Stromal cell of bone marrow (primary cell): ENCODE measurements around the gene WDR62.

Source experiments
- DNase-seq: peaks from one replicate; pipeline ENCODE4 v3.0.0-alpha.2; 2012; ENCODE audit warnings: low read depth

The WDR62 gene

DNA sequence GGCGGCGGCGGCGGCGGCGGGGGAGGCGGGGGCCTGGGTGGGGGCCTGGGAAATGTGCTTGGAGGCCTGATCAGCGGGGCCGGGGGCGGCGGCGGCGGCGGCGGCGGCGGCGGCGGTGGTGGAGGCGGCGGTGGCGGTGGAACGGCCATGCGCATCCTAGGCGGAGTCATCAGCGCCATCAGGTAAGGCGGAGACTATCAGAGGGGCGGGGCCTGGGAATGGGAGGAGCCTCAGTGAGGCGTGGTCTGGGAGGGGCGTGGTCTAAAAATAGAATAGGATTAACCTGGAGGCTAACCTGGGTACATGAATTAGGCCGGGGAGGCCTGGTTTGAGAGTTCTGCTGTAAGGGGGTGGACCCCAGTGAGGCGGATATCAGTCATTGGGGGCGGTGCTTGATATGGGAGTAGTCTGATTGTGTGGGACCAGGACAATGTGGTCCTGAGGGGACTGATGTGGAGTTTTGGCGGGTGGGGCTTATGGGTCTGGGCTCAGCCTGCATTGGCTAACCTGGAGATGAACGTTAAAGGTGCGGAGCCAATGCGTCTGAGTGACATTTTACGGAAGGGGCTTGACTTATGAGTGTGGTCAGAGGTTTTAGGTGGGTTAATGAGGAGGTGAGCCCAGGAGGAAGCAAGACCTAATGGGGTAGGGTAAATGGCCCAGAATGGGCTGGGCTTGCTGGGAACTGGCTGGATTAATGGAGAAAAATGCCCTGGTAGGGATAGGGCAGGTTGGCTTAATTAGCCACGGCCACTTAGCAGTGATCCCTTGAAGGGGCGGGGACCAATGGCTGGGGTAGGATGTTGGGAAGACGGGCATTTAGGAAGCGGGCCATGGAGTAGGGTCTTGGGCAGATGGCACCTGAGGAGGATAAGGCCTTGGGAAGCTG, 86.6 kb downstream of the WDR62 start:
- peak; percentile 66 for DNase-seq

GRCh38 chr19:36142046-36142445, 87.3 kb downstream of the WDR62 start:
- DNase-seq = no peak

DNA sequence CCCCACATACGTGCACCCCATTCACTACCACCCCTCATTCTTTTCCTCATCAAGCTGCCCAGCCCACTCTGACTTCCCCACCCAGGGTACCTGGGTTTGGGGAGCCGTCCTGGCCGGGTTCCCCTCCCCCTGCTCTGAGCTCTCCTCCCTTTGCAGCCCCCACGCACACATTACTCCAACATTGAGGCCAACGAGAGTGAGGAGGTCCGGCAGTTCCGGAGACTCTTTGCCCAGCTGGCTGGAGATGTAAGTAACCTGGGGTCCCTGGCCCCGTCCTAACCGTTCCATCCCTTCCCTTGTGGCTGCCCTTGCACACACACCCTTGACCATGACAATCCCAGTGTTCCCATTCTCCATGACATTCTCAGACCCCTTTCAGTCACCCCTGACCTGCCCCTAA, 87.8 kb downstream of the WDR62 start:
- DNase-seq = no peak

DNA sequence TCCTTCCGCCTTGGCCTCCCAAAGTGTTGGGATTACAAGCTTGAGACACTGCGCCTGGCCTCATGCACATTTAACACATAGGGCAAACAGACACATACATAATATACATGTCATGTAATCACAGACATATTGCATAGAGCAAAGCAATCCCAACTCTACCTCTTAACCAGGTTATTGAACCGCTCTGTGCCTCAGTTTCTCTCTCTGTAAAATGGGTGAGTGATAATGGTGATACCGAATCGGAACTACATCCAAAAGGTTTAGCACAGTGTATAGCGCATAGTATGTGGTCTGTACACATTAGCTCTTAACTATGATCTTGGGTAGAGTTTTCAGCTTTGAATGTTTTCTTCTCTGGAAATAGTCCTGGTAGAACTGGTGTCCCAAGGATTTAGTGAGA, 89.9 kb downstream of the WDR62 start:
- no peak for DNase-seq

- no peak for DNase-seq
These were observed 95.1 kb downstream of the WDR62 start for GRCh38 chr19:36149673-36150406.

DNA sequence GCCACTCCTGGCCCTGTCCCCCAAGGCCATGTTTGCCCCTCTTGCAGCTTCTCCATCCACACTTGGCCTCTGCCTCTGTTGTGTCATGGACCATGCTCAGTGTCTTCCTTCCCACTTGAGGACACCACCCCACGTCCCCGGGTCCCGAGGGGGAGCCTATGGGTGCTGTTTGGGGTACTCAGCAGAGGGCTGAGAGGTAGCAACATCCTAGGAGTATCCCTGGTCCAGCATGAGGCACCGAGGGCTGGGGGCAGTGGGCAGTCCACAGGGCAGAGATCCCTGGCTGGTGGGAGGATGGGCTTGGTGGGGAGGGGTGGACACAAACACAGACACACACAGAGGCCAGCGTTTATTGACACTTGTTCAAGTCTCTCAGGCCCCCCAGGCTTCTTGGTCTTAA, 95.9 kb downstream of the WDR62 start:
- no peak for DNase-seq

DNA sequence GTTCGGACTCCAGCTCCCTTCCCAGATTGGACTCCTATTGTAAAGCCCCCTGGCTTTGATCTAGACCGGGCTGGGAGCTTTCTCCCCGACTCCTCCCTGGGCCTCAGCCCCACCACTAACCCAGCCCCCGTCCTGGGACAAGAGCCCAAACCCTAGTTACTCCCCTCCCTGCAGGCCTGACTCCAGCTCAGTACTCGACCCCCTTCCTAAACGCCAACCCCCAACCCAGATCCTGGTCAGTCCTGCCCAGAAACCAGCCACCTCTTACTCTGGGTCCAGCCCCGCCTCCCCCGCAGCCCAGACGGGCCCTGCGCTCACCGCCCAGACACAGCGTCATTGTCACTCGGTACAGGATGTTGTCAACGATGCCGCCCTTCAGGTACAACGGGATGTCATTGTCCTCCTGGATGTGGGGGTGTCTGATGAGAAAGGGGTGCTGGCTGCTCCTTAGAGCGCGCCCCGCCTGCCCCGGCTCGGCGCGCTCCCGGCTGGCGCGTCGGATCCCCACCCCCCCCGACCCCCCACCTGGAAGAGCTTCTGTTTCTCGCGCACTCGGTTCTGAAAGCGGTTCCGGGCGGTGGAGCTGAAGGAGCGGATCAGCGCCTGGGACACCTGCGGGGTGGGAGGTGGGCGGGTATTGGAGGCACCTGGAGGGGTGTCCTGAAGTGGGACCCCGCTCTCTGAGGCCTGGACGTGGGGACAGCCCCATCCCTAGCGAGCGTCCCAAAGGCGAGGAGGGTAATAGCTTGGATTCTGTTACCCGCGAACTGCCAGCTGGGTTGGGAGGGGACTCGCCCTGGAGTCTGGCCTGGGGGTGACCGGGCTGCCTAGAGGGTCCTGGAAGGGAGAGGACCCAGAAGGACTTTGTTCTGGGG, 96.7 kb downstream of the WDR62 start:
- no peak for DNase-seq

DNA sequence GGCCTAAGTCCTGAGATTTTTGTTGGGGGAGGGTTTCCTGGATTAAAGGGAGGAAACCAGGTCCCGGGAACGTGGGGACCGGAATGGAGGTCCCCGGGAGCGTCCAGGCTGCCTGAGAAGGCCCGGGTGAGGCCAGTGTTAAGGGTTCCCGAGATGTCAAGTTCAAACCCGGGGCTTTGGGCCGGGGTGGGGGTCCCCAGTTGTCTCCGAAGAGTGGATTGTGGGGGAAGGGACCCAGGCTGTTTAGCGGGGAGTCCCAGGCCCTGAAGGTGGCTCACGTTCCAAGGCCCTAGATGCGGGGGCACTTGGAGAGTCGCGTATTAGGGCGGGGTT, 97.3 kb downstream of the WDR62 start:
- DNase-seq = no peak

GRCh38 chr19:36152352-36153091, 97.8 kb downstream of the WDR62 start, which contains the start of gene COX7A1:
Gene COX7A1, minus strand, starts transcription at chr19:36152447. Its CDS starts 40 bp downstream, at chr19:36152407.
- no peak for DNase-seq

DNA sequence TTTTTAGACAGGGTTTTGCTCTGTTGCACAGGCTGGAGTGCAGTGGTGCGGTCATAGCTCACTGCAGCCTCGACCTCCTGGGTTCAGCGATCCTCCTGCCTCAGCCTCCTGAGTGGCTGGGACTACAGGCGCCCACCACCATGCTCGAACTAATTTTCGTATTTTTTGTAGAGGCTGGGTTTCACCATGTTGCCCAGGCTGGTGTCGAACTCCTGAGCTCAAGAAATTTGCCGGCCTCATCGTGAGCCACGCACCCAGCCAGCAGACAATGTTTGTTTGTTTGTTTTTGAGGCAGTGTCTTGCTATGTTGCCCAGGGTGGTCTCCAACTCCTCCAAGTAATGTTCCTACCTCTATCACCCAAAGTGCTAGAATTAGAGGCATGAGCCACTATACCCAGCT, 98.4 kb downstream of the WDR62 start:
- no peak for DNase-seq
